Activated T-helper 17 cell treated with anti-CD3 and anti-CD28 coated beads, Interleukin-2, amount 50 U/mL, for 72 hours (primary cell): ENCODE measurements around the gene GREB1. TPM values are rescaled to one million over a fixed set of nuclear protein-coding genes. Genes with fewer than 3 reads are reported as not detected.

Source experiments
- ATAC-seq: fragments of 150-1000 bp; cut with Tn5 transposase; replicated peaks from 2 replicates; pipeline ENCODE4 v1.10.0; 2021; ENCODE audit warnings: mild to moderate bottlenecking, moderate library complexity
- H3K27ac Mint-ChIP-seq: one replicate; pipeline ENCODE4 v1.8.0; 2022; ENCODE audit warnings: mixed read lengths
- H3K27me3 Mint-ChIP-seq: one replicate; pipeline ENCODE4 v1.8.0; 2022; ENCODE audit warnings: mixed read lengths
- H3K36me3 Mint-ChIP-seq: one replicate; pipeline ENCODE4 v1.8.0; 2022; ENCODE audit warnings: low read depth, mild to moderate bottlenecking, mixed read lengths
- H3K4me1 Mint-ChIP-seq: one replicate; pipeline ENCODE4 v1.8.0; 2022; ENCODE audit warnings: mixed read lengths
- H3K4me3 Mint-ChIP-seq: one replicate; pipeline ENCODE4 v1.8.0; 2022; ENCODE audit warnings: mild to moderate bottlenecking, mixed read lengths
- H3K9me3 Mint-ChIP-seq: one replicate; pipeline ENCODE4 v1.8.0; 2022; ENCODE audit warnings: mixed read lengths
- total RNA-seq, 2 donors: library from RNA; stranded (reverse); gene quantifications; one replicate each; pipeline ENCODE4 v1.2.3, GENCODE V29; 2022

Gene GREB1
- total RNA-seq, 2 donors from 2014 or later = 0.95 to 1.0 TPM

- Mint-ChIP-seq H3K9me3 (peaks cover 4% of the 10 kb centered on the region), H3K36me3 (no peaks in the 10 kb centered on the region), H3K4me3 (no peak overlapping the region), H3K27me3 (peaks cover 3% of the 10 kb centered on the region), H3K4me1 (no peaks in the 10 kb centered on the region), H3K27ac (no peak overlapping the region)
- ATAC-seq = no peak
Observed at GRCh38 chr2:11520092-11520693, 13.7 kb upstream of the GREB1 start.

GRCh38 chr2:11521775-11522174 is 12.1 kb upstream of the GREB1 start:
- Mint-ChIP-seq H3K27me3 (peaks cover 11% of the 10 kb centered on the region), H3K27ac (no peak overlapping the region), H3K4me1 (no peaks in the 10 kb centered on the region), H3K9me3 (peaks cover 4% of the 10 kb centered on the region), H3K4me3 (no peak overlapping the region), H3K36me3 (no peaks in the 10 kb centered on the region)
- ATAC-seq = no peak

GRCh38 chr2:11524470-11524869 is 9.4 kb upstream of the GREB1 start:
- H3K4me1 Mint-ChIP-seq = no peaks in the 10 kb centered on the region
- H3K36me3 Mint-ChIP-seq = no peaks in the 10 kb centered on the region
- H3K27me3 Mint-ChIP-seq = peaks cover 32% of the 10 kb centered on the region
- ATAC-seq = no peak
- no peak overlapping the region for H3K27ac Mint-ChIP-seq
- peaks cover 4% of the 10 kb centered on the region for H3K9me3 Mint-ChIP-seq
- no peak overlapping the region for H3K4me3 Mint-ChIP-seq

- H3K9me3 Mint-ChIP-seq = no peaks in the 10 kb centered on the region
- no peaks in the 10 kb centered on the region for H3K36me3 Mint-ChIP-seq
- ATAC-seq = no peak
- no peaks in the 10 kb centered on the region for H3K4me1 Mint-ChIP-seq
- H3K4me3 Mint-ChIP-seq = no peak overlapping the region
- H3K27ac Mint-ChIP-seq = no peak overlapping the region
- peaks cover 30% of the 10 kb centered on the region for H3K27me3 Mint-ChIP-seq
Observed at GRCh38 chr2:11525762-11526161, 8.1 kb upstream of the GREB1 start.

GRCh38 chr2:11527001-11527400 is 6.8 kb upstream of the GREB1 start:
- H3K4me1 Mint-ChIP-seq = no peaks in the 10 kb centered on the region
- no peaks in the 10 kb centered on the region for H3K9me3 Mint-ChIP-seq
- no peak overlapping the region for H3K4me3 Mint-ChIP-seq
- H3K27ac Mint-ChIP-seq = no peak overlapping the region
- ATAC-seq = no peak
- H3K27me3 Mint-ChIP-seq = peaks cover 33% of the 10 kb centered on the region
- H3K36me3 Mint-ChIP-seq = no peaks in the 10 kb centered on the region

GRCh38 chr2:11528228-11528627 is 5.6 kb upstream of the GREB1 start:
- ATAC-seq = no peak
- H3K27ac Mint-ChIP-seq = no peak overlapping the region
- no peaks in the 10 kb centered on the region for H3K36me3 Mint-ChIP-seq
- no peaks in the 10 kb centered on the region for H3K9me3 Mint-ChIP-seq
- H3K4me3 Mint-ChIP-seq = no peak overlapping the region
- peaks cover 42% of the 10 kb centered on the region for H3K27me3 Mint-ChIP-seq
- H3K4me1 Mint-ChIP-seq = no peaks in the 10 kb centered on the region

GRCh38 chr2:11530864-11531465 is 2.9 kb upstream of the GREB1 start:
- Mint-ChIP-seq H3K4me1 (no peaks in the 10 kb centered on the region), H3K9me3 (no peaks in the 10 kb centered on the region), H3K36me3 (no peaks in the 10 kb centered on the region), H3K4me3 (no peak overlapping the region), H3K27me3 (peaks cover 51% of the 10 kb centered on the region), H3K27ac (no peak overlapping the region)
- ATAC-seq = no peak

- Mint-ChIP-seq H3K4me1 (no peaks in the 10 kb centered on the region), H3K27ac (no peak overlapping the region), H3K27me3 (peaks cover 43% of the 10 kb centered on the region), H3K9me3 (no peaks in the 10 kb centered on the region), H3K36me3 (no peaks in the 10 kb centered on the region), H3K4me3 (no peak overlapping the region)
- ATAC-seq = no peak
Observed at GRCh38 chr2:11532416-11533055, 1.3 kb upstream of the GREB1 start.

- H3K36me3 Mint-ChIP-seq = no peaks in the 10 kb centered on the region
- no peak for ATAC-seq
- H3K4me1 Mint-ChIP-seq = no peaks in the 10 kb centered on the region
- H3K27me3 Mint-ChIP-seq = peaks cover 29% of the 10 kb centered on the region
- H3K9me3 Mint-ChIP-seq = no peaks in the 10 kb centered on the region
- H3K4me3 Mint-ChIP-seq = no peak overlapping the region
- H3K27ac Mint-ChIP-seq = no peak overlapping the region
Observed at GRCh38 chr2:11534071-11534745, 363 bp downstream of the GREB1 start.

GRCh38 chr2:11534746-11535484 is 1.1 kb downstream of the GREB1 start:
- no peaks in the 10 kb centered on the region for H3K36me3 Mint-ChIP-seq
- peaks cover 26% of the 10 kb centered on the region for H3K27me3 Mint-ChIP-seq
- no peak overlapping the region for H3K27ac Mint-ChIP-seq

GRCh38 chr2:11535899-11536344 is 2.1 kb downstream of the GREB1 start:
- Mint-ChIP-seq H3K4me3 (no peak overlapping the region), H3K27ac (no peak overlapping the region), H3K9me3 (no peaks in the 10 kb centered on the region), H3K27me3 (peaks cover 32% of the 10 kb centered on the region), H3K4me1 (no peaks in the 10 kb centered on the region), H3K36me3 (no peaks in the 10 kb centered on the region)
- ATAC-seq = no peak

More at GRCh38 chr2:11534746-11535484, 1.1 kb downstream of the GREB1 start:
- no peaks in the 10 kb centered on the region for H3K4me1 Mint-ChIP-seq
- H3K9me3 Mint-ChIP-seq = no peaks in the 10 kb centered on the region
- H3K4me3 Mint-ChIP-seq = no peak overlapping the region
- no peak for ATAC-seq

GRCh38 chr2:11537951-11538350 is 4.1 kb downstream of the GREB1 start:
- H3K36me3 Mint-ChIP-seq = no peaks in the 10 kb centered on the region
- H3K4me3 Mint-ChIP-seq = no peak overlapping the region
- H3K27me3 Mint-ChIP-seq = peaks cover 34% of the 10 kb centered on the region
- H3K4me1 Mint-ChIP-seq = no peaks in the 10 kb centered on the region
- no peaks in the 10 kb centered on the region for H3K9me3 Mint-ChIP-seq
- H3K27ac Mint-ChIP-seq = no peak overlapping the region
- no peak for ATAC-seq

- Mint-ChIP-seq H3K9me3 (no peaks in the 10 kb centered on the region), H3K4me3 (no peak overlapping the region), H3K27ac (no peak overlapping the region), H3K4me1 (no peaks in the 10 kb centered on the region), H3K27me3 (peaks cover 34% of the 10 kb centered on the region), H3K36me3 (no peaks in the 10 kb centered on the region)
- no peak for ATAC-seq
Observed at GRCh38 chr2:11539317-11540147, 5.7 kb downstream of the GREB1 start.
